K562 (cell line): ENCODE results near the gene DGCR2. TPM values are rescaled to one million over a fixed set of nuclear protein-coding genes. Genes with fewer than 3 reads are reported as not detected.

Source experiments
- CBFB ChIP-seq: sonication (generic); formaldehyde crosslinking; IDR thresholded peaks from 2 replicates; pipeline ENCODE4 v1.4.0; 2020; ENCODE audit warnings: mild to moderate bottlenecking, missing genetic modification reagents
- CREB1 ChIP-seq, 2 experiments: sonication (generic) in 1 of 2; formaldehyde crosslinking in 1 of 2; IDR thresholded peaks; 2 replicates each; pipeline versions ENCODE4 v1.6.1 to v1.8.0; 2012 to 2022; ENCODE audit warnings: inconsistent platforms in 1 of 2, mild to moderate bottlenecking in 1 of 2, missing genetic modification reagents in 1 of 2, moderate library complexity in 1 of 2
- ELF2 ChIP-seq: fragments of 250-450 bp; sonication (Bioruptor Pico); IDR thresholded peaks from 2 replicates; pipeline ENCODE4 v1.5.0; 2021; ENCODE audit warnings: mild to moderate bottlenecking
- KAT2B ChIP-seq: IDR thresholded peaks from one replicate; pipeline ENCODE4 v1.6.1; 2012; ENCODE audit warnings: low read depth, mild to moderate bottlenecking, control low read depth, inconsistent platforms, low read length, moderate library complexity
- LEF1 ChIP-seq: fragments of 450-650 bp; IDR thresholded peaks from 2 replicates; pipeline ENCODE4 v1.6.1; 2016; ENCODE audit warnings: mild to moderate bottlenecking
- MEIS2 ChIP-seq: fragments of 450-650 bp; IDR thresholded peaks from 2 replicates; pipeline ENCODE4 v1.6.1; 2014; ENCODE audit warnings: mild to moderate bottlenecking; ENCODE audit not compliant: partially characterized antibody
- NFXL1 ChIP-seq: fragments of 450-650 bp; formaldehyde crosslinking; IDR thresholded peaks from 2 replicates; pipeline ENCODE4 v1.4.0; 2021; ENCODE audit warnings: mild to moderate bottlenecking
- RBM22 ChIP-seq: fragments of 200-400 bp; formaldehyde crosslinking; IDR thresholded peaks from 2 replicates; pipeline ENCODE4 v1.6.1; 2018; ENCODE audit warnings: low read length, low read depth; ENCODE audit not compliant: poor library complexity, severe bottlenecking
- RBM25 ChIP-seq: fragments of 200-400 bp; formaldehyde crosslinking; IDR thresholded peaks from 2 replicates; pipeline ENCODE4 v1.6.1; 2018; ENCODE audit warnings: low read length, low read depth, moderate library complexity; ENCODE audit not compliant: severe bottlenecking
- SMAD1 ChIP-seq: fragments of 150-350 bp; IDR thresholded peaks from 2 replicates; pipeline ENCODE4 v1.6.1; 2014; ENCODE audit warnings: low read length, low read depth; ENCODE audit not compliant: partially characterized antibody
- TEAD4 ChIP-seq, 2 experiments: sonication (generic) in 1 of 2; formaldehyde crosslinking in 1 of 2; IDR thresholded peaks; 2 replicates each; pipeline versions ENCODE4 v1.6.1 to v1.8.0; 2012 to 2022; ENCODE audit warnings: borderline replicate concordance in 1 of 2, inconsistent platforms in 1 of 2, low read length in 1 of 2, mild to moderate bottlenecking in 1 of 2, missing genetic modification reagents in 1 of 2
- ZKSCAN1 ChIP-seq: fragments of 150-350 bp; IDR thresholded peaks from 2 replicates; pipeline ENCODE4 v1.6.1; 2016; ENCODE audit warnings: low read depth, low read length
- ZNF282 ChIP-seq: sonication (generic); formaldehyde crosslinking; IDR thresholded peaks from 2 replicates; pipeline ENCODE4 v1.8.1; 2023; ENCODE audit warnings: missing genetic modification reagents
- ZNF41 ChIP-seq: fragments of 250-450 bp; sonication (Bioruptor Pico); conservative IDR thresholded peaks from 2 replicates; pipeline ENCODE4 v1.4.0; 2020; ENCODE audit warnings: mild to moderate bottlenecking
- polyA plus RNA-seq, 8 experiments: library from polyadenylated mRNA; depleted of rRNA in 4 of 8; stranded (reverse) in 5 of 8; unstranded in 3 of 8; fragments of >200 nt; fragmentation: Nextera tagmentation in 2 of 8; fragmentation: Illumina TruSeq in 1 of 8; extraction: Ambion mirVana in 2 of 8; extraction: Trizol in 1 of 8; gene quantifications; 2 replicates each; pipeline versions ENCODE4 v1.2.1 to v1.2.3, GENCODE V29; 2011 to 2014; ENCODE audit warnings: inconsistent platforms in 1 of 8, missing spikeins in 1 of 8
- total RNA-seq, 7 experiments: library from RNA; depleted of rRNA in 6 of 7; stranded (reverse); fragments of >200 nt in 6 of 7; fragmentation: Illumina TruSeq in 2 of 7; extraction: Trizol in 2 of 7; gene quantifications; 2 replicates each; pipeline versions ENCODE4 v1.2.1 to v1.2.3, GENCODE V29; 2011 to 2021; ENCODE audit warnings: low replicate concordance in 1 of 7
- TF ChIP-seq, protein P1 (sequence below), 3 experiments: fragments of 200-800 bp in 1 of 3; fragments of 250-450 bp in 1 of 3; fragments of 450-650 bp in 1 of 3; sonication (Bioruptor Pico) in 1 of 3; sonication (Bioruptor generic) in 1 of 3; formaldehyde crosslinking in 1 of 3; IDR thresholded peaks; 2 replicates each; pipeline versions ENCODE4 v1.6.1 to v1.8.0; 2016 to 2022; ENCODE audit warnings: mild to moderate bottlenecking in 2 of 3, missing genetic modification characterization in 2 of 3, missing compliant biosample characterization in 1 of 3, moderate library complexity in 1 of 3
- TF ChIP-seq, protein P2 (sequence below): fragments of 450-650 bp; IDR thresholded peaks from one replicate; pipeline ENCODE4 v1.6.1; 2018; ENCODE audit warnings: mild to moderate bottlenecking, moderate library complexity; ENCODE audit not compliant: partially characterized antibody
- TF ChIP-seq, protein P3 (sequence below): sonication (generic); formaldehyde crosslinking; IDR thresholded peaks from 2 replicates; pipeline ENCODE4 v1.9.0; 2022; ENCODE audit warnings: mild to moderate bottlenecking, missing genetic modification reagents
- TF ChIP-seq, protein P4 (sequence below): fragments of 450-650 bp; IDR thresholded peaks from 2 replicates; pipeline ENCODE4 v1.6.1; 2018; ENCODE audit not compliant: partially characterized antibody

Gene DGCR2
- total and polyA plus RNA-seq, 9 of the 15 experiments (the other 6 are each of a cell fraction or from before 2014, with no cell fraction given), result 0.69 to 101 (median 56.4) TPM

DNA sequence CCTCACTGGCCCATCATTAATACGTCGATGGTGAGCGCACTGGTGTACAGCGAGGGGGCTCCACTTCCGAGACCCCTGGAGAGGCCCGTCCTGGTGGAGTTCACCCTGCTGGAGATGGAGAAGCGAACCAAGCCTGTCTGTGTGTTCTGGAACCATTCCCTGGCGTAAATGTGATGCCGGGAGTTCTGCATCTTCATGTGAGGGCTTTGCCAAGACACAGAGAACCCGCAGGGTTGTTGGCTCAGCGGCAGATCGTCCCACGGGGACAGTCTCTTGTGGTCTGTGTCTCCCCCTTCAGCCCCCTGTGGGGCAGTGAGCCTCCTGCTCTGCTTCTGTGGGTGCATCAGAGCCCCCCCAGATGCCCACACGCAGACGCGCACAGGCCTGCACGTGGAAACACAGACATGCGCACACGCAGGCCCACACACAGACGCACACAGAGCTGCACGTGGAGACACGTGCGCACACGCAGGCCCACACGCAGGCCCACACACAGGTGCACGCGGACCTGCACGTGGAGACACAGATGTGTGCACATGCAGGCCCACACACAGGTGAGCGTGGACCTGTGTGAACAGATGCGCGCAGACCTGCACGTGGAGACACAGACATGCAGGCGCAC lies 130.3 kb downstream of the DGCR2 start (continued):
- TF ChIP-seq TEAD4 (IDR thresholded peaks at IDR 0.05; ENCODE audit: low read length) (no peak), TEAD4 (CRISPR knock-in tag; IDR thresholded peaks at IDR 0.05; ENCODE audit: borderline replicate concordance) (peak; percentile 82; the same call in 1 of the 2 replicates), ELF2 (CRISPR knock-in tag) (no peak), SMAD1 (no peak), LEF1 (no peak), KAT2B (no peak), ZNF41 (CRISPR knock-in tag) (no peak), ZNF282 (CRISPR knock-in tag) (peak; percentile 74; the same call in 1 of the 2 replicates), NFXL1 (CRISPR knock-in tag) (no peak), ZKSCAN1 (no peak), MEIS2 (no peak), CBFB (CRISPR knock-in tag) (peak; percentile 27; the same call in 1 of the 2 replicates), RBM22 (no peak), RBM25 (no peak), CREB1 (IDR thresholded peaks at IDR 0.05) (no peak), CREB1 (CRISPR knock-in tag; IDR thresholded peaks at IDR 0.05) (peak; percentile 24; the same call in 1 of the 2 replicates)
- TF ChIP-seq, protein P1, sequence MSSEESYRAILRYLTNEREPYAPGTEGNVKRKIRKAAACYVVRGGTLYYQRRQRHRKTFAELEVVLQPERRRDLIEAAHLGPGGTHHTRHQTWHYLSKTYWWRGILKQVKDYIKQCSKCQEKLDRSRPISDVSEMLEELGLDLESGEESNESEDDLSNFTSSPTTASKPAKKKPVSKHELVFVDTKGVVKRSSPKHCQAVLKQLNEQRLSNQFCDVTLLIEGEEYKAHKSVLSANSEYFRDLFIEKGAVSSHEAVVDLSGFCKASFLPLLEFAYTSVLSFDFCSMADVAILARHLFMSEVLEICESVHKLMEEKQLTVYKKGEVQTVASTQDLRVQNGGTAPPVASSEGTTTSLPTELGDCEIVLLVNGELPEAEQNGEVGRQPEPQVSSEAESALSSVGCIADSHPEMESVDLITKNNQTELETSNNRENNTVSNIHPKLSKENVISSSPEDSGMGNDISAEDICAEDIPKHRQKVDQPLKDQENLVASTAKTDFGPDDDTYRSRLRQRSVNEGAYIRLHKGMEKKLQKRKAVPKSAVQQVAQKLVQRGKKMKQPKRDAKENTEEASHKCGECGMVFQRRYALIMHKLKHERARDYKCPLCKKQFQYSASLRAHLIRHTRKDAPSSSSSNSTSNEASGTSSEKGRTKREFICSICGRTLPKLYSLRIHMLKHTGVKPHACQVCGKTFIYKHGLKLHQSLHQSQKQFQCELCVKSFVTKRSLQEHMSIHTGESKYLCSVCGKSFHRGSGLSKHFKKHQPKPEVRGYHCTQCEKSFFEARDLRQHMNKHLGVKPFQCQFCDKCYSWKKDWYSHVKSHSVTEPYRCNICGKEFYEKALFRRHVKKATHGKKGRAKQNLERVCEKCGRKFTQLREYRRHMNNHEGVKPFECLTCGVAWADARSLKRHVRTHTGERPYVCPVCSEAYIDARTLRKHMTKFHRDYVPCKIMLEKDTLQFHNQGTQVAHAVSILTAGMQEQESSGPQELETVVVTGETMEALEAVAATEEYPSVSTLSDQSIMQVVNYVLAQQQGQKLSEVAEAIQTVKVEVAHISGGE (CRISPR knock-in tag; IDR thresholded peaks at IDR 0.05), result no peak
- TF ChIP-seq, protein P2, sequence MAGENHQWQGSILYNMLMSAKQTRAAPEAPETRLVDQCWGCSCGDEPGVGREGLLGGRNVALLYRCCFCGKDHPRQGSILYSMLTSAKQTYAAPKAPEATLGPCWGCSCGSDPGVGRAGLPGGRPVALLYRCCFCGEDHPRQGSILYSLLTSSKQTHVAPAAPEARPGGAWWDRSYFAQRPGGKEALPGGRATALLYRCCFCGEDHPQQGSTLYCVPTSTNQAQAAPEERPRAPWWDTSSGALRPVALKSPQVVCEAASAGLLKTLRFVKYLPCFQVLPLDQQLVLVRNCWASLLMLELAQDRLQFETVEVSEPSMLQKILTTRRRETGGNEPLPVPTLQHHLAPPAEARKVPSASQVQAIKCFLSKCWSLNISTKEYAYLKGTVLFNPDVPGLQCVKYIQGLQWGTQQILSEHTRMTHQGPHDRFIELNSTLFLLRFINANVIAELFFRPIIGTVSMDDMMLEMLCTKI, result no peak
- TF ChIP-seq, protein P3, sequence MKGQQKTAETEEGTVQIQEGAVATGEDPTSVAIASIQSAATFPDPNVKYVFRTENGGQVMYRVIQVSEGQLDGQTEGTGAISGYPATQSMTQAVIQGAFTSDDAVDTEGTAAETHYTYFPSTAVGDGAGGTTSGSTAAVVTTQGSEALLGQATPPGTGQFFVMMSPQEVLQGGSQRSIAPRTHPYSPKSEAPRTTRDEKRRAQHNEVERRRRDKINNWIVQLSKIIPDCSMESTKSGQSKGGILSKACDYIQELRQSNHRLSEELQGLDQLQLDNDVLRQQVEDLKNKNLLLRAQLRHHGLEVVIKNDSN, result peak; percentile 56
- TF ChIP-seq, protein P4, sequence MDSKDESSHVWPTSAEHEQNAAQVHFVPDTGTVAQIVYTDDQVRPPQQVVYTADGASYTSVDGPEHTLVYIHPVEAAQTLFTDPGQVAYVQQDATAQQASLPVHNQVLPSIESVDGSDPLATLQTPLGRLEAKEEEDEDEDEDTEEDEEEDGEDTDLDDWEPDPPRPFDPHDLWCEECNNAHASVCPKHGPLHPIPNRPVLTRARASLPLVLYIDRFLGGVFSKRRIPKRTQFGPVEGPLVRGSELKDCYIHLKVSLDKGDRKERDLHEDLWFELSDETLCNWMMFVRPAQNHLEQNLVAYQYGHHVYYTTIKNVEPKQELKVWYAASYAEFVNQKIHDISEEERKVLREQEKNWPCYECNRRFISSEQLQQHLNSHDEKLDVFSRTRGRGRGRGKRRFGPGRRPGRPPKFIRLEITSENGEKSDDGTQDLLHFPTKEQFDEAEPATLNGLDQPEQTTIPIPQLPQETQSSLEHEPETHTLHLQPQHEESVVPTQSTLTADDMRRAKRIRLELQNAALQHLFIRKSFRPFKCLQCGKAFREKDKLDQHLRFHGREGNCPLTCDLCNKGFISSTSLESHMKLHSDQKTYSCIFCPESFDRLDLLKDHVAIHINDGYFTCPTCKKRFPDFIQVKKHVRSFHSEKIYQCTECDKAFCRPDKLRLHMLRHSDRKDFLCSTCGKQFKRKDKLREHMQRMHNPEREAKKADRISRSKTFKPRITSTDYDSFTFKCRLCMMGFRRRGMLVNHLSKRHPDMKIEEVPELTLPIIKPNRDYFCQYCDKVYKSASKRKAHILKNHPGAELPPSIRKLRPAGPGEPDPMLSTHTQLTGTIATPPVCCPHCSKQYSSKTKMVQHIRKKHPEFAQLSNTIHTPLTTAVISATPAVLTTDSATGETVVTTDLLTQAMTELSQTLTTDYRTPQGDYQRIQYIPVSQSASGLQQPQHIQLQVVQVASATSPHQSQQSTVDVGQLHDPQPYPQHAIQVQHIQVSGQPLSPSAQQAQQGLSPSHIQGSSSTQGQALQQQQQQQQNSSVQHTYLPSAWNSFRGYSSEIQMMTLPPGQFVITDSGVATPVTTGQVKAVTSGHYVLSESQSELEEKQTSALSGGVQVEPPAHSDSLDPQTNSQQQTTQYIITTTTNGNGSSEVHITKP, result no peak
